Right renal pelvis (tissue), 4 donors: ENCODE results near the gene BARHL1. TPM values are rescaled to one million over a fixed set of nuclear protein-coding genes. Genes with fewer than 3 reads are reported as not detected.
"Not testable (repeated sequence)": the region's sequence is repeated elsewhere in the genome, so short reads cannot be mapped to it uniquely, and the experiment has no call there.

ENCODE experiments used
- DNase-seq, 4 donors: peaks; one replicate each; pipeline ENCODE4 v3.0.0-alpha.2; 2013; ENCODE audit warnings: low read depth in 4 of 4, low spot score in 3 of 4, missing footprints in 1 of 4
- polyA plus RNA-seq, 4 donors: library from polyadenylated mRNA; unstranded; fragments of 120-200 nt; gene quantifications; one replicate each; pipeline ENCODE4 v1.2.1, GENCODE V29; 2013; ENCODE audit not compliant: insufficient read length in 4 of 4

BARHL1 gene
- polyA plus RNA-seq, 4 donors: not detected

- DNase-seq: no peak
Measured at GRCh38 chr9:132556235-132556634, 26.2 kb upstream of the BARHL1 start.

GRCh38 chr9:132556714-132557113 is 25.7 kb upstream of the BARHL1 start:
- peak in 2 of 4 donors; percentile 56 to 62 for DNase-seq

GRCh38 chr9:132557159-132557558 is 25.2 kb upstream of the BARHL1 start:
- DNase-seq: no peak

GRCh38 chr9:132559711-132560110 is 22.7 kb upstream of the BARHL1 start:
- no peak for DNase-seq

- DNase-seq: no peak
Measured at GRCh38 chr9:132560616-132561202, 21.7 kb upstream of the BARHL1 start.

- DNase-seq: no peak
Measured at GRCh38 chr9:132562306-132562573, 20.2 kb upstream of the BARHL1 start.

- DNase-seq: no peak
Measured at GRCh38 chr9:132564526-132564925, 17.9 kb upstream of the BARHL1 start.

- not testable (repeated sequence) for DNase-seq
Measured at GRCh38 chr9:132568787-132569186, 13.6 kb upstream of the BARHL1 start.

GRCh38 chr9:132571806-132572600 is 10.4 kb upstream of the BARHL1 start:
- DNase-seq: no peak

- no peak for DNase-seq
Measured at GRCh38 chr9:132572921-132573320, 9.5 kb upstream of the BARHL1 start.

GRCh38 chr9:132575005-132575609 is 7.3 kb upstream of the BARHL1 start:
- peak in 3 of 4 donors; percentile 54 to 60 (median 56) for DNase-seq

- DNase-seq: no peak
Measured at GRCh38 chr9:132575811-132576210, 6.6 kb upstream of the BARHL1 start.

GRCh38 chr9:132577119-132577518 is 5.3 kb upstream of the BARHL1 start:
- DNase-seq: no peak

- no peak for DNase-seq
Measured at GRCh38 chr9:132578367-132578932, 4.0 kb upstream of the BARHL1 start.

- no peak for DNase-seq
Measured at GRCh38 chr9:132579427-132579798, 3.0 kb upstream of the BARHL1 start.

GRCh38 chr9:132582786-132583583 is 579 bp downstream of the BARHL1 start:
- DNase-seq: no peak

GRCh38 chr9:132583584-132584304 is 1.3 kb downstream of the BARHL1 start:
- DNase-seq: no peak

- no peak for DNase-seq
Measured at GRCh38 chr9:132584601-132585560, 2.5 kb downstream of the BARHL1 start.
